Measurements from ENCODE around the gene KNL1. TPM values are rescaled to one million over a fixed set of nuclear protein-coding genes. Genes with fewer than 3 reads are reported as not detected.
"Not testable (repeated sequence)": the region's sequence is repeated elsewhere in the genome, so short reads cannot be mapped to it uniquely, and the experiment has no call there.

KNL1 gene
- total RNA-seq, 1 experiment from 2014 or later, result 11.4 TPM

DNA sequence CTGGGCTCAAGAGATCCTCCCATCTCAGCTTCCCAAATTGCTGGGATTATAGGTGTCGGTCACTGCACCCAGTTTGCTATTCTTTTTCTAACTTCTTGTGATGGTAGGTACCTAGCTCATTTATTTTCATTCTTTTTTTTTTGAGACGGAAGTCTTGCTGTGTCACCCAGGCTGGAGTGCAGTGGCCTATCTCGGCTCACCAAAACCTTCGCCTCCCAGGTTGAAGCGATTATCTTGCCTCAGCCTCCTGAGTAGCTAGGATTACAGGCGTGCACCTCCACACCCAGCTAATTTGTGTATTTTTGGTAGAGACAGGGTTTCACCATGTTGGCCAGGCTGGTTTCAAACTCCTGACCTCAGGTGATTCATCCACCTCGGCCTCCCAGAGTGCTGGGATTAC, 70.9 kb downstream of the KNL1 start:
- intact Hi-C loops (cut with micrococcal nuclease), result no loop called here
- H3K9me3 Mint-ChIP-seq (ENCODE audit: unreplicated experiment), result no peaks in the 10 kb centered on the region
- peaks cover 18% of the 10 kb centered on the region for H3K36me3 Mint-ChIP-seq (ENCODE audit: insufficient read depth, unreplicated experiment)
- no peak for DNase-seq (ENCODE audit: unreplicated experiment)
- TF ChIP-seq, protein P1, sequence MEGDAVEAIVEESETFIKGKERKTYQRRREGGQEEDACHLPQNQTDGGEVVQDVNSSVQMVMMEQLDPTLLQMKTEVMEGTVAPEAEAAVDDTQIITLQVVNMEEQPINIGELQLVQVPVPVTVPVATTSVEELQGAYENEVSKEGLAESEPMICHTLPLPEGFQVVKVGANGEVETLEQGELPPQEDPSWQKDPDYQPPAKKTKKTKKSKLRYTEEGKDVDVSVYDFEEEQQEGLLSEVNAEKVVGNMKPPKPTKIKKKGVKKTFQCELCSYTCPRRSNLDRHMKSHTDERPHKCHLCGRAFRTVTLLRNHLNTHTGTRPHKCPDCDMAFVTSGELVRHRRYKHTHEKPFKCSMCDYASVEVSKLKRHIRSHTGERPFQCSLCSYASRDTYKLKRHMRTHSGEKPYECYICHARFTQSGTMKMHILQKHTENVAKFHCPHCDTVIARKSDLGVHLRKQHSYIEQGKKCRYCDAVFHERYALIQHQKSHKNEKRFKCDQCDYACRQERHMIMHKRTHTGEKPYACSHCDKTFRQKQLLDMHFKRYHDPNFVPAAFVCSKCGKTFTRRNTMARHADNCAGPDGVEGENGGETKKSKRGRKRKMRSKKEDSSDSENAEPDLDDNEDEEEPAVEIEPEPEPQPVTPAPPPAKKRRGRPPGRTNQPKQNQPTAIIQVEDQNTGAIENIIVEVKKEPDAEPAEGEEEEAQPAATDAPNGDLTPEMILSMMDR (IDR thresholded peaks at IDR 0.05; ENCODE audit: unreplicated experiment), result no peak
- no peak overlapping the region for H3K4me3 Mint-ChIP-seq (ENCODE audit: unreplicated experiment)
- BruUV-seq (replicated peaks), result no TSS peak
- POLR2A ChIA-PET, result interaction anchor here (0.6 kb wide), 1 partner anchor 238 kb away, joined by 3 read pairs; no protein-coding TSS in a partner anchor
- no peaks in the 10 kb centered on the region for H3K4me1 Mint-ChIP-seq (ENCODE audit: insufficient read depth, unreplicated experiment)
- no peak overlapping the region for H3K27ac Mint-ChIP-seq (ENCODE audit: low read depth, unreplicated experiment)
- CTCF ChIA-PET, result interaction anchor here (0.6 to 1.6 kb wide), 4 partner anchors 14 to 673 kb away, joined by 3 to 6 read pairs (median 4); no protein-coding TSS in a partner anchor
- no peaks in the 10 kb centered on the region for H3K27me3 Mint-ChIP-seq (ENCODE audit: insufficient read depth, unreplicated experiment)

- DNase-seq (ENCODE audit: unreplicated experiment); H3K4me1 Mint-ChIP-seq (ENCODE audit: insufficient read depth, unreplicated experiment); H3K27ac Mint-ChIP-seq (ENCODE audit: low read depth, unreplicated experiment); BruUV-seq (replicated peaks); H3K27me3 Mint-ChIP-seq (ENCODE audit: insufficient read depth, unreplicated experiment); H3K4me3 Mint-ChIP-seq (ENCODE audit: unreplicated experiment); H3K9me3 Mint-ChIP-seq (ENCODE audit: unreplicated experiment); POLR2A ChIA-PET; H3K36me3 Mint-ChIP-seq (ENCODE audit: insufficient read depth, unreplicated experiment): not testable (repeated sequence)
- intact Hi-C loops (cut with micrococcal nuclease), result loop anchor here (5.0 kb wide), 2 partner anchors 106 to 216 kb away; partner anchors contain the start of gene VPS18
- CTCF ChIA-PET, result interaction anchor here (0.6 to 1.0 kb wide), 3 partner anchors 19 to 182 kb away, joined by 3 to 5 read pairs (median 4); partner anchors contain the start of gene RAD51
Observed at GRCh38 chr15:40676290-40676689, 82.2 kb downstream of the KNL1 start.

- H3K27ac Mint-ChIP-seq (ENCODE audit: low read depth, unreplicated experiment); H3K4me1 Mint-ChIP-seq (ENCODE audit: insufficient read depth, unreplicated experiment); H3K27me3 Mint-ChIP-seq (ENCODE audit: insufficient read depth, unreplicated experiment); H3K36me3 Mint-ChIP-seq (ENCODE audit: insufficient read depth, unreplicated experiment); BruUV-seq (replicated peaks); POLR2A ChIA-PET; DNase-seq (ENCODE audit: unreplicated experiment); H3K4me3 Mint-ChIP-seq (ENCODE audit: unreplicated experiment); H3K9me3 Mint-ChIP-seq (ENCODE audit: unreplicated experiment): not testable (repeated sequence)
- CTCF ChIA-PET, result interaction anchor here (0.6 to 1.0 kb wide), 5 partner anchors 18 to 180 kb away, joined by 3 to 4 read pairs (median 3); partner anchors contain the start of gene RAD51
- intact Hi-C loops (cut with micrococcal nuclease), result loop anchor here (5.0 kb wide), 2 partner anchors 105 to 215 kb away; partner anchors contain the start of gene VPS18
Observed at GRCh38 chr15:40676906-40677305, 82.9 kb downstream of the KNL1 start.

DNA sequence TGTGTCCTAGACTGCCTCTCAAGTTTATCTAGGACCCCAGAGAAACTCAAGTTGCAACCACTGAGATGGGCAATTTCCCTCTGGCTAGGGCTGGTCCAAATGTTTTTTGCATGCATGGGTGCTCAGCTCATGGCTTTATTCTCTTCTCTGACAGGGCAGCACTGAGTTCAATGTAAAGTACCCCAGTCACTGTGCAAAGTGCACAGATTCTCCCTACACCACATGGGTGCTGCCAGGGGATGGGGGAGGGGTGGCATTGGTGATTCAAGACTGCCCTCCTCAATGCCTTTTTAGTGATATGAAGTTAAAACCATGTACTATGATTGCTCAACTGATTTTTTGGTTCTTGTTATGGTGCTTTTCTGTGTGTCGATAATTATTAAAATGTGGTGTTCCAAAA, 86.1 kb downstream of the KNL1 start:
- Mint-ChIP-seq H3K4me1 (ENCODE audit: insufficient read depth, unreplicated experiment) (peaks cover 6% of the 10 kb centered on the region), H3K36me3 (ENCODE audit: insufficient read depth, unreplicated experiment) (no peaks in the 10 kb centered on the region), H3K9me3 (ENCODE audit: unreplicated experiment) (no peaks in the 10 kb centered on the region), H3K27me3 (ENCODE audit: insufficient read depth, unreplicated experiment) (no peaks in the 10 kb centered on the region), H3K4me3 (ENCODE audit: unreplicated experiment) (no peak overlapping the region), H3K27ac (ENCODE audit: low read depth, unreplicated experiment) (no peak overlapping the region)
- BruUV-seq (replicated peaks), result no TSS peak
- CTCF ChIA-PET, result interaction anchor here (1.0 to 2.9 kb wide), 10 partner anchors 9 to 214 kb away, joined by 3 to 18 read pairs (median 5); partner anchors contain the start of genes RAD51 and VPS18
- intact Hi-C loops (cut with micrococcal nuclease), result no loop called here
- POLR2A ChIA-PET, result interaction anchor here (1.0 kb wide), 1 partner anchor 166 kb away, joined by 3 read pairs; no protein-coding TSS in a partner anchor
- no peak for DNase-seq (ENCODE audit: unreplicated experiment)
- TF ChIP-seq, protein P1 (IDR thresholded peaks at IDR 0.05; ENCODE audit: unreplicated experiment), result no peak

GRCh38 chr15:40680959-40681358, 86.9 kb downstream of the KNL1 start:
- DNase-seq (ENCODE audit: unreplicated experiment); H3K36me3 Mint-ChIP-seq (ENCODE audit: insufficient read depth, unreplicated experiment); BruUV-seq (replicated peaks); intact Hi-C loops (cut with micrococcal nuclease); POLR2A ChIA-PET; H3K4me1 Mint-ChIP-seq (ENCODE audit: insufficient read depth, unreplicated experiment); H3K4me3 Mint-ChIP-seq (ENCODE audit: unreplicated experiment); H3K27me3 Mint-ChIP-seq (ENCODE audit: insufficient read depth, unreplicated experiment); H3K27ac Mint-ChIP-seq (ENCODE audit: low read depth, unreplicated experiment); H3K9me3 Mint-ChIP-seq (ENCODE audit: unreplicated experiment): not testable (repeated sequence)
- CTCF ChIA-PET, result interaction anchor here (1.1 kb wide), 1 partner anchor 211 kb away, joined by 5 read pairs; no protein-coding TSS in a partner anchor
